GM12892 (cell line): Measurements from ENCODE around the gene PCYT2.

ENCODE experiments used
- DNase-seq: peaks from one replicate; pipeline ENCODE4 v3.0.0; 2011; ENCODE audit not compliant: insufficient read length
- FAIRE-seq: peaks from 2 replicates; lab custom pipeline; 2011; peaks lifted over from hg19 to GRCh38; lab: Jason Lieb, UNC
- POLR2A ChIP-seq: IDR thresholded peaks from 2 replicates; pipeline ENCODE4 v1.6.1; 2011; ENCODE audit warnings: low read depth, low read length, control low read depth
- POLR2AphosphoS5 ChIP-seq: IDR thresholded peaks from 2 replicates; pipeline ENCODE4 v1.6.1; 2011; ENCODE audit warnings: low read depth, low read length, control low read depth
- TAF1 ChIP-seq: IDR thresholded peaks from 2 replicates; pipeline ENCODE4 v1.6.1; 2011; ENCODE audit warnings: low read depth, mild to moderate bottlenecking, control low read depth, low read length, borderline replicate concordance

Gene PCYT2

DNA sequence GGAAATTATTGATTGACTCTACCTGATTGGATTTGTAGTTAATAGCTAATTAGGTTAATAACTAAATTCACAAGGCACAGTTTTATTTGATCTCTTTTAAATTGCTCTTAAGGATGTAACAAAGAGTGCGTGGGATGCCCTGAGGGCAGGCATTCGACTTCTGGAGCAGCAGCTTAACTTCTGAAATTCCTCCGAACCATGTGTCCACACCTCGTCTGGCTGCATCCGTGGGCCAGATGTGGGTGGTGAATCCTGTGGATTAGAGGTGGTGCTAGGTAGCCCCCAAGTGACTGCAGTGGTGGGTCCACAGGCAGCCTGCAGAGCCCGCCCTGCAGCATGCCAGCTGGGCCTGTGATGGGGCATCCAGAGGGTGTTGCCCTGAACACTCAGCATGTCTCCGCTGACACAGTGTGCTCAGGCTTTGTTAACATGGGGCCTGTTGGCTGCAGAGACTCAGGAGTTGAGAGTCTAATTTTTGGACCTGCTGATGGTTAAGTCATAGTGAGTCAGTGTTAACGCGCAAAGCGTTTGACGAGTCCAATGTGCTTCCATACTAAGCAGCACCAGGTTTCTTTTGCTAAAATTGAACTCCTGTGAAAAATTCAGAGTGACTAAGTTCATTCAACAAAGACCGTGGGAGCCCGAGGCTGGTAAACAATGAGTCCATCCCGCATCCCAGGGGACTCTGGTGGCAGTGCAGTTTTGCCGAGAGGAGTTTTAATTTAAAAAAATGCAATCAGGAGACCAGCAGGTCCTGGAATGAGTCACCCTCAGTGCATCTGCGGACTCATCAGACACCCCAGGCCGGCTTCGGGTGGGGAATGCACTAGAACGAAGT is 13.0 kb downstream of the PCYT2 start:
- no peak for DNase-seq
- TF ChIP-seq TAF1 (no peak), POLR2A (no peak), POLR2AphosphoS5 (no peak)
- FAIRE-seq: no peak

DNA sequence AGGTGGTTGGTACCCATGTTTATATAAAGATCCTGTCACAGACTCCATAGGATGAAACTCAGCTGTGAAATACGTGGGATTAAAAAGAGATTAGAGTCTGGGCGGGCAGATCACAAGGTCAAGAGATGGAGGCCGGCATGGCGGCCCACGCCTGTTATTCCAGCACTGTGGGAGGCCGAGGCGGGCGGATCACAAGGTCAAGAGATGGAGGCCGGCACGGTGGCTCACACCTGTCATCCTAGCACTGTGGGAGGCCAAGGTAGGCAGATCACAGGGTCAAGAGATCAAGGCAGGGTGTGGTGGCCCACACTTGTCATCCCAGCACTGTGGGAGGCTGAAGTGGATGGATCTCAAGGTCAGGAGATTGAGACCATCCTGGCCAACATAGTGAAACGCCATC is 15.8 kb downstream of the PCYT2 start:
- DNase-seq: no peak
- TF ChIP-seq POLR2AphosphoS5: no peak
- no peak for TF ChIP-seq POLR2A
- no peak for TF ChIP-seq TAF1
- FAIRE-seq: no peak

DNA sequence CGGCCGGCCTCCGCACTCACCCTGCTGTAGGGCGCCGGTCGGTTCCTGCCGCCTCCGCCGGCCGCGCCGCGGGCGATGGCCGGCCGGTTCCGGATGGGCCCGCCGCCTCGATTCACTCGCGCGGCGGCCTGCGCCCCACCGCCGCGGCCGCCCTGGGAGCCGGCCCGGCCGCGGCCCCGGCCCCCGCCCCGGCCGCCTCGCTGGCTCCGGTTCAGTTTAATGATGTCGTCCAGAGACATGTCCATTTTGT is 20.0 kb downstream of the PCYT2 start:
- FAIRE-seq (no peak), DNase-seq (no peak)
- TF ChIP-seq POLR2A (no peak), TAF1 (no peak; the same call in 1 of the 2 replicates), POLR2AphosphoS5 (no peak)

DNA sequence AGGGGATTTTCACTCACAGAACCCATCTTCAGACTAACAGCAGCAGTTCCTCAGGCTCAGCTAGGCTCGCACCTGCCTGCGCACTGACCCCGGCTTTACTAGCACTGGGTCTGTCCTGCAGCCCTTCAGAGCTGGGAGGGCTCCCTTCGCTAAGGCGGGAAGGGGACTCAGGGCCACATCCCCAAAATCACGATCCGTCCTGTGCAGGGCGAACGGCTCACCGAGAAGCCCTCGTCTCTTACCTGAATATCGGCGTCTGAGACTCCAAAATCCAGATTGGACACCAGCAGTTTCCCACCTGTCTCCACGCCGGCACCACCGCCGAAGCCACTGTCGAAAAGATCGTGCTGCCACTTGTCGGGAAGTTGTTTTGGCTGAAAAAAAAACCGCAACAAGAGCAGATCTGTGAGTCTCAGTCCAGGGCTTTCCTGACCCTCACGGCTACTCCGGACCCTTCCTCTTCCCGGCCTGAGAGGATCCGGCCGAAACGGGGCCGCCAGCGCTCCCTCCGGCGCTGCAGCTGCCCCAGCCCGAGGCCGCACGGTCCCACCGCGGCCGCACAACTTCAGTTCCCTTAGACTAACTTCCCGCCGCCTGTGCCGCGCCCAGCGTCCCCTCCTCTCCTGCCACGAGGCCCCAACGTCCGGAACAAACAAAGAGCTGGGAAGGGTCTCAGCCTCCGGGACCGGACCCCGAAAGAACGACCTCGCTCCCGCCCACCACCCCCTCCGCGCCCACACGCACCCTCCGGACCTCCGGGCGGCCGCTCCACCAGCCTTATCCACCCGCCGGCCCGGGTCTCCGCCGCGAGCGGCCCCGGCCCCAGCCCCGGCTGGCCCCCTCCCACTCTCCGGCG is 20.5 kb downstream of the PCYT2 start:
- DNase-seq: no peak
- FAIRE-seq: no peak
- TF ChIP-seq POLR2A (no peak), POLR2AphosphoS5 (no peak), TAF1 (no peak)

DNA sequence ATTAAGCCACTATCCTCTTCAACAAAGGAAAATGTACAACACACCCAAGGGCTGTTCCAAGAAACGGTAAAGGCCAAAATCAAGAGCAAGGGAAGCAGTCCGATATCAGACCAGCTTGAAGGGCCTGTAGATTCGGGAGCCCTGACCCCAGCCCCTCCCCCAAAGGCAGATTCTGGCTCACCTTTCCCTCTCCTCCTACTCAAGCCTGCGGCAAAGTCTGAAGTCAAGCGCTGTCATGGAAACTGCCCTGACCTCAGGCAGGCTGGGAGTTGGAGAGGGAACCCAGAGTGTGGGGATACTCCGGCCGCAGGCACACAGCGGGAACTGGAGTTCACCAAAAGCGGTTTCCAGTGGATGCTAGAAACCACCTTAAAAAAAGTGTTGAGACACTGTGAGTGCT is 21.6 kb downstream of the PCYT2 start:
- DNase-seq: no peak
- TF ChIP-seq POLR2A (no peak), POLR2AphosphoS5 (no peak), TAF1 (no peak)
- no peak for FAIRE-seq

DNA sequence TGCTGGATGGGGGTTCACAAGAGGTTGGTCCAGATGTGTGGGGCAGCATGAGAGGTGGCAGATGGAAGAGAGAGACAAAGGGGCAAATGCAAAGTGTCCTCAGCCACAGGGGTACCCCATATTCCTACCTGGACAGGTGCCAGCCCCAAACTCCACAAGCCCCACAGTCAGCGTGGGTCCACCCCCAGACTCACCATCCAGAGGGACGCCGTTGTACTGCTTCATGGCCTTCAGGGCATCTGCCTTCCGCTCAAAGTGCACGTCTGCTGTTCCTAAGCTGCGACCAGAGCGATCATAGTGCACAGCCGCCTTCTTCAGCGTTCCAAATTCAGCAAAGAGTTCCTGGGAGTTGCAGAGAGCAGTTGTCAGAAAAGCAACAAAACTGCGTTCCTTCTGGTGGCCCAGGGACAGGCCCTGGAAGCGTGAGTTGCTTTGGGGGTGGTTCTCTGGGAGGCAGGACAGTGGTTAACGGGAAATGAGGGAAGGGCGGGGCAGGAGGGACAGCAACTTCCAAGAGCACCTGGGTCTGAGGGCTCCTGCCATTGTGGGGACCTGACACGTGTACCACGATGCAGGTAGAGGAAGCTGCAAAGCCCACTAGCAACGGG is 22.1 kb downstream of the PCYT2 start:
- no peak for FAIRE-seq
- no peak for TF ChIP-seq TAF1
- TF ChIP-seq POLR2AphosphoS5: no peak
- no peak for TF ChIP-seq POLR2A
- DNase-seq: no peak

DNA sequence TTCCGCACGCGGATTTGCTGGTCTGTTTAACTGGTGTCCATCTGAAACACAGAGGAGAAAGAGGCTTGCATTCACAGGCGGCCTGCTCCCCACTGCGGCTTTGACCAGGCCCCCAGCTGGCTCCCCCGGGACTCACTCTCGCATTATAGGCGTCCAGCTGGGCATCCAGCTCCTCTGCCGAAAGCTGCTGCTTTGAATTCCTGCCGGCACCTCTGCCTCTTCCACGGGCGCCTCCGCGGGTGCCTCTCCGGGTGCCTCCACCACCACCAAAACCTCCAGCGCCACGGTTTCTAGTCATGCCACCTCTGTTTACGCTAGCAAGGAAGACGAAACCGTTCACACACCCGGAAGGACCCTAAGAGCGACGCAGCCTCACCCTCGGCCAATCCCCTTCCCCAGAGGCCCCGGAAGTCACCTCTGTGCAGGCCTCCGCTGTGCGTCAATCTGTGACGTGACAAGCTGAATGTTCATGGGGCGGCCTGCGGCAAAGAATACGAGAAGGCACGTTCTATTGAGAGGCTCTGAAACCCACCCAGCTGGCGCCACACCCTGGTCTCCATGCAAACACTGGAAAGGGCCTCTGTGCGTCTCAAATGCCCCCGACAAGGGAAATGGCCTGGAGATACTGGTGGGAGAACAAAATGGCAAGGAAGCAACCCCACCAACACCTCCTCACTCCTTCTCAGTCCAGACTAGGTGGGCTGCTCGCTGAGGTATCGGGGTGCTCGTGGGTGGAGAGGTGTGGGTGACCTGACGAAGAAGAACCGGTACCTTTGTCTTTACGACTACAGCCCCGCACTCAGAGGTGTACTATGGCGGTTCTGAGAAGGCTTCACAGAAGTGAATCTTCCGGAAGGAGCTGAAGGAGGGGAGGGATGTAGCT is 22.9 kb downstream of the PCYT2 start:
- no peak for FAIRE-seq
- no peak for TF ChIP-seq TAF1
- TF ChIP-seq POLR2AphosphoS5: no peak
- TF ChIP-seq POLR2A: no peak

DNA sequence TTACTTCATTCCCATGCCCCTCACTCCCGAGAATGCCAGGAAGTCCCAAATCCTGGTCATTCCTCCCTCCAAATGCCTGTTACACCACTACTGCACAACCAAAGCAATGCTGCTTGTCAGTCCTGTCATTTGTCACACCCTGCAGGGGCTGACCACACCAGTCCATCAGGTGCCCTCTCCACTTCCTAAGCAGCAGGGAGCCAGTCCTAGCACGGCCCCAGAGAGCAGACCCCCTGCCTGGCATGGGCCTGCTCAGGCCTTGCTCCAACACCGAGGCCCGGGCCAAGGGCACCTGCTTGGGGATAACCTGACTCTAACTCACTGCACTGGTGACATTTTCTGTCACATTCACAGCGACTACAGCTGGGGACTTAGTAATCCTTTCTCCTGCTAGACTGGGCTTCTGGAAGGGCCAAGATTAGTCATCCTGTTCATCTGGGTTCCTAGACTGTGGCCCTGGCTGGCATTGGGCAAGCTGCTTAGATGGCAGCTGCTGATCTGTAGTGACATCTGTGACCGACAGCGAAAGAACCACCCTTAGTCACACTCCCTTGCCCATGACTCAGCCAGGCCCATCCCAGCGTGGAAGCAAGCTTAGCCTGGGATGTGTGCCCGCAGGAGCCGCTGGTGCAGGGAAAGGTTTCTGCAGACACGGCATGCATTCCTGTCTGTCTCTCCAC is 25.2 kb downstream of the PCYT2 start:
- TF ChIP-seq POLR2AphosphoS5: no peak; the same call in 1 of the 2 replicates
- no peak for TF ChIP-seq TAF1
- TF ChIP-seq POLR2A: no peak; the same call in none of the 2 replicates
- no peak for FAIRE-seq

More for the DNA sequence above, 22.9 kb downstream of the PCYT2 start:
- no peak for DNase-seq

DNA sequence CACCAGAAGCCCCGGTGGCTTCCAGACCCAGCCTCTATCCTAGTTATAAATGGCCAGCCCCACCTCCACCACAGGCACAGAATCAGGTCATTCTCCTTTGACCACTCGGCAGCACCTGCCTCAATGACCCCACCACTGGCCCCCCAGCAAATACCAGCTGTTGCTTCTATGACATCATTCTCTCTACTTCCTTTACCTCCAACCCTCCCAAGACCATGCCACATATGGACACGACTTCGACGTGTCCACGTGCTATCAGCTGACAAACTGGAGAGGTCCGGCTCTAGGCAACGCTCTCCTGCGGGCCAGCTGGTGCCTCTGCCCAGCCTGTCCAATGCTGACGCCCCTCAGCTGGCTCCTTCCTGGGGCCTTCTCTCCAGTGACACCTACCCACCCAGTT is 25.7 kb downstream of the PCYT2 start:
- FAIRE-seq: no peak
- DNase-seq: no peak
- 0 out of 2 replicates have a peak, but pooled peaks have one; percentile 1 for TF ChIP-seq POLR2AphosphoS5
- peak; percentile 47 for TF ChIP-seq POLR2A
- TF ChIP-seq TAF1: no peak

More for the DNA sequence above, 25.2 kb downstream of the PCYT2 start:
- no peak for DNase-seq

DNA sequence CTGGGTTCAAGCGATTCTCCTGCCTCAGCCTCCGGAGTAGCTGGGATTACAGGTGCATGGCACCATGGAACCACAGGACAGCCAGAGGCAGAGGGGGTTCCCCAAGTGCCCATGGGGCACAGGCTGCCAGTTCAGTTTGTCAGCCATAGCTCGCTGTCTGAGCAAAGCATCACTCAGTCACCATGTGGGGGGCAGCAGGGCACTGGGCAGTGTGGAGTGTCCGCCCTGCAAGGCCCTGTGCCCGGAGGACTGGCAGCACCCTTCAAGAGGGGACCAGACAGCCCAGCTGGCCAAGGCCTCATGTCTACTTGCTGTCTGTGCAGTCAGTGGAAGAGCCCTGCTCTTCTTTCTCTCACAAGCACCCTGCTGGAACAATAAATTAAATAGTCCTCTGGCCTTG is 26.2 kb downstream of the PCYT2 start:
- TF ChIP-seq POLR2AphosphoS5 (peak; percentile 26; the same call in 1 of the 2 replicates), TAF1 (no peak), POLR2A (no peak)
- DNase-seq (no peak), FAIRE-seq (no peak)
